Retinal pigment epithelial cell (primary cell): ENCODE data around the gene GLYATL3.

Experiments used
- DNase-seq: peaks from one replicate; pipeline ENCODE4 v3.0.0-alpha.2; 2010; ENCODE audit warnings: low read depth
- H3K4me3 ChIP-seq: 2 replicates; pipeline ENCODE4 v1.5.1; 2011; ENCODE audit warnings: mild to moderate bottlenecking, low read length, control low read depth, moderate library complexity
- TF ChIP-seq, protein P1 (sequence below): conservative IDR thresholded peaks from 2 replicates; pipeline ENCODE4 v1.5.1; 2011; ENCODE audit warnings: low read depth, low read length, control low read depth, inconsistent platforms

GLYATL3 gene

DNA sequence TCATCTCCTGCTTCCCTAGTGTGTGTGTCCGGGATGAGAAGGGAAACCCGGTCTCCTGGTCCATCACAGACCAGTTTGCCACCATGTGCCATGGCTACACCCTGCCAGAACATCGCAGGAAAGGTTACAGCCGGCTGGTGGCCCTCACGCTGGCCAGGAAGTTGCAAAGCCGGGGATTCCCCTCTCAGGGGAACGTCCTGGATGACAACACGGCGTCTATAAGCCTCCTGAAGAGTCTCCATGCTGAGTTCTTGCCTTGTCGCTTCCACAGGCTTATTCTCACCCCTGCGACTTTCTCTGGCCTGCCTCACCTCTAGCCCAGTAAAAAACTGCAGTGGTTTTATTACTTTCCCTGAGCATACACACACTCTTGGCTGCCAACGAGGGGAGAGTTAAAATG lies 26.9 kb downstream of the GLYATL3 start:
- TF ChIP-seq, protein P1, sequence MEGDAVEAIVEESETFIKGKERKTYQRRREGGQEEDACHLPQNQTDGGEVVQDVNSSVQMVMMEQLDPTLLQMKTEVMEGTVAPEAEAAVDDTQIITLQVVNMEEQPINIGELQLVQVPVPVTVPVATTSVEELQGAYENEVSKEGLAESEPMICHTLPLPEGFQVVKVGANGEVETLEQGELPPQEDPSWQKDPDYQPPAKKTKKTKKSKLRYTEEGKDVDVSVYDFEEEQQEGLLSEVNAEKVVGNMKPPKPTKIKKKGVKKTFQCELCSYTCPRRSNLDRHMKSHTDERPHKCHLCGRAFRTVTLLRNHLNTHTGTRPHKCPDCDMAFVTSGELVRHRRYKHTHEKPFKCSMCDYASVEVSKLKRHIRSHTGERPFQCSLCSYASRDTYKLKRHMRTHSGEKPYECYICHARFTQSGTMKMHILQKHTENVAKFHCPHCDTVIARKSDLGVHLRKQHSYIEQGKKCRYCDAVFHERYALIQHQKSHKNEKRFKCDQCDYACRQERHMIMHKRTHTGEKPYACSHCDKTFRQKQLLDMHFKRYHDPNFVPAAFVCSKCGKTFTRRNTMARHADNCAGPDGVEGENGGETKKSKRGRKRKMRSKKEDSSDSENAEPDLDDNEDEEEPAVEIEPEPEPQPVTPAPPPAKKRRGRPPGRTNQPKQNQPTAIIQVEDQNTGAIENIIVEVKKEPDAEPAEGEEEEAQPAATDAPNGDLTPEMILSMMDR, result no peak
- no peak overlapping the region for H3K4me3 ChIP-seq
- no peak for DNase-seq

DNA sequence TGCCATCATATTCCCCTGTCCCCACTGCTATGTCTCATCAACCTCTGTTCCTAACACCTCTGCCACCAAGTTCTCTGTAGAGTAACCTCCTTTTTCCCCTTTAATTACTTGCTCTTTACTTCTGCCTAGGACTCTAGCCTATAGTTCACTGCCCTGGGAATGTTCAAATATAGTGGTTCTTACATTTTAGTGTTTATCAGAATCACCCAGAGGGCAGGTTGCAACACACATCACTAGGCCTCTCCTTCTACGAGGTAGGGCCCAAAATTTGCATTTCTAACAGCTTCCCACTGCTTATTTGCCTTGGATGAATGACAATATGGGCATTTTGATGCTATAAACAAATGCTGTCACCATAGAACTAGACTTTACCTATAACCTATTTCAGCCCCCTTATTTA lies 27.6 kb downstream of the GLYATL3 start:
- no peak overlapping the region for H3K4me3 ChIP-seq
- DNase-seq, result no peak
- TF ChIP-seq, protein P1, result no peak

DNA sequence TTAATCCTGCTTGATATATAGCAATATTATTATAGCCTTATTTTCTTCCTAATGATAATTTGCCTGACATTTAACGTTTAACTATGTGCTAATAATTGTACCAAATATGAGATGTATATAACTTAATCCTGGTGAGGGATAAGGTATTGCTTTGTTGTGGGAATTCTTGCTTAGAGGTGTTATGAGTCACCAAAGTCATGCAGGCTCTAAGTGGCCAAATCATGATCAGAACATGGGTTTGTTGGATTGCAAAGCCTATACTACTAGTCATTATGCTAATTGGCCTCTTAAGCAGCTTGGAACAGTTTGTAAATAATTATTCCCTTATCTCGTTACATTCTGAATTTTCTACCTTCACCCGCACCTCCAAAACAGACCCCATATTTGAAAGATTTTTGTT lies 28.8 kb downstream of the GLYATL3 start:
- DNase-seq, result peak; percentile 97
- H3K4me3 ChIP-seq, result no peak overlapping the region
- TF ChIP-seq, protein P1, result no peak

DNA sequence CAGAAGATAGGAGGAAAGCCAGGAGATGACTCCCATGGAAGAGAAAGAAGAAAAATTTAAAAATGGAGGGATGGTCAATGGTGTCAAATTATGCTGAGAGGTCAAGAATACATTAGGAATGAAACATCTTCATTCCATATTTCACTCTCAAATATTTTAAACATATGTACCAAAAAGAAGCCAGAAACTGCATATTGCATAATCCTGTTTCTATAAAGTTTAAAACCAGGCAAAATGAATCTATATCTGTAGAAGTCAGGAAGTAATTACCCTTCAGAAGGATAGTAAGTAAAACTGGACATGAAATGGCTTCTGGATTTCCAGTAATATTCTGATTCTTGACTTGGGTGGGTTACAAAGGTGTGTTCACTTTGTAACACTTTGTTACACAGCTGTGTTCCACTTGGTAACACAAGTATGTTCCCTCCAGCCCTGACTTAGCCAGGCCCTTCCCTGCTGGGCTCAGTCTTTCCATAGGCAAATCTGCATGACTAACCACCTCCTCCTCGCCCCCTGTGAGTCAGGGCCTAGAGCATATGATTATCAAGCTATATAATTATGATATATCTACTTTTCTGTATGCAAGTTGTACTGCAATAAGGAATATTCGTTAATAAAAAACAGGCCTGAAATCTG lies 30.5 kb downstream of the GLYATL3 start:
- no peak for DNase-seq
- H3K4me3 ChIP-seq, result no peak overlapping the region
- TF ChIP-seq, protein P1, result no peak

DNA sequence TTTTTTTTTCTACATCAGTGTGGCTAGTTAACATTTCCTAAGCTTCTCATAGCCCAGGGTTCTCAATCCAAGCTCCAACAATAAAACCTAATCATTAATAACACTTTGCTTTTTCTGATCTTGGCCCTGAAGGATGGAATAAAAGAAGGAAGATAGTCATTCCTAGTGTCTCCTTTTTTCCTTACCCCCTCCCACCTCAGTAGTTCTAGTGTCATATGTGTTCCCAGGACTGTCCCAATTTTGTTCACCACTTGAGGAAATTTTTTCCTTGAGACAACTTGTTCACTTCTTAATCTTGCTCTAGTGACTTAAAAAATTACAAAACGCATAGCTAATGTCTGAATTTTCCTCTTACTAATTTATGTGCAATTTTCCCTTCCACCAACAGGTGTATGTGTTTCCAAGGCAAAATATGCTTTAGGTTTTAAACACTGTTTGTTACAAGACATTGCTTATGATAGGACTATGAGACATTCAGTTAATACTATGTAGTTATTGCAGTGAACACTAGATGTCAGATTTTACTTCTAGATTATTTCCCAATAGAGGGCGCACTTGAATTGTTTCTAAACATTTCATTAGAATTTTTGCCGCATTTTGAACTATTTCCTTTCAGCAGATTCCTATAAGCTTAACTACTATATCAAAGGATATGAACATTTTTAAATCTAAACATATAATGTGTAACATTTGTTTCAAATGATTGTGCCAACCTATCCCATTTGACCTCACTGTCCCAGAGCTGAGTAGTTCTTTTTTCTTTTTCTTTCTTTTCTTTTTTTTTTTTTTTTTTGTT lies 32.2 kb downstream of the GLYATL3 start:
- DNase-seq, result peak; percentile 55
- H3K4me3 ChIP-seq, result no peak overlapping the region
- TF ChIP-seq, protein P1, result peak; percentile 67

DNA sequence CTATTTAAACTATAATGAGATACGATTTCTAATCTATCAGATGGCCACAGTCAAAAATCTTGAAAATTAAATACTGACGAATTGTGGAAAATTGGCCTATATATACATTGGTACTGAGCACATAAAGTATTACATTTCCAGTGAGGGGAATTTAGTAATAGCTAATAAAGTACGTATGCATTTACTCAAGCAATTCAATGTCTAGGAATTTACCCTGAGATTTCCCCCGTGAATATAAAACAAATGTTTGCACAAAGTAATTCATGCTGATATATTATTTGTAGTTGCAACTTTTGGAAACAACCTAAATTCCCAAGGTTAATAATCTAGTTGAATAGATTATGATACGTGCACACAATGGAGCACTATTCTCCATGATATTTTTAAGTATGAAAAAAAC lies 36.1 kb downstream of the GLYATL3 start:
- DNase-seq, result no peak
- TF ChIP-seq, protein P1, result no peak
- no peak overlapping the region for H3K4me3 ChIP-seq

DNA sequence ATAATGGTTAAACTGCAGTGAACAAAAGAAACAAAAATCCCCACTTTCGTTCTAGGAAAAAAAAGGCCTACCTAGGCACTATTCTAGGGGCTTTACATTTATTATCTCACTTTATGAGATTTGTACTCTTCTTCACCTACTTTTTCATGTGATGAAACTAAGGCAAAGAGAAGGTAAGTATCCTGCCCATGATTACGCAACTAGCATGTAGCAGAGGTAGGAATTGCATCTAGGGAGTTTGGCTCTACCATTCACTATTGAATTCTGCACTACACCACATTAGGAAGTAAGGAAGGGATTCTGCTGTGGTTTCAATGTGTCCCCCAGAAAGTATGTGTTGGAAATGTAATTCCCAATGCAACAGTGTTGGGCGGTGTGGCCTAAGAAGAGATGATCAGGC lies 39.4 kb downstream of the GLYATL3 start:
- TF ChIP-seq, protein P1, result no peak
- H3K4me3 ChIP-seq, result no peak overlapping the region
- no peak for DNase-seq
